ENCODE measurements around the gene RAD51B.

DNA sequence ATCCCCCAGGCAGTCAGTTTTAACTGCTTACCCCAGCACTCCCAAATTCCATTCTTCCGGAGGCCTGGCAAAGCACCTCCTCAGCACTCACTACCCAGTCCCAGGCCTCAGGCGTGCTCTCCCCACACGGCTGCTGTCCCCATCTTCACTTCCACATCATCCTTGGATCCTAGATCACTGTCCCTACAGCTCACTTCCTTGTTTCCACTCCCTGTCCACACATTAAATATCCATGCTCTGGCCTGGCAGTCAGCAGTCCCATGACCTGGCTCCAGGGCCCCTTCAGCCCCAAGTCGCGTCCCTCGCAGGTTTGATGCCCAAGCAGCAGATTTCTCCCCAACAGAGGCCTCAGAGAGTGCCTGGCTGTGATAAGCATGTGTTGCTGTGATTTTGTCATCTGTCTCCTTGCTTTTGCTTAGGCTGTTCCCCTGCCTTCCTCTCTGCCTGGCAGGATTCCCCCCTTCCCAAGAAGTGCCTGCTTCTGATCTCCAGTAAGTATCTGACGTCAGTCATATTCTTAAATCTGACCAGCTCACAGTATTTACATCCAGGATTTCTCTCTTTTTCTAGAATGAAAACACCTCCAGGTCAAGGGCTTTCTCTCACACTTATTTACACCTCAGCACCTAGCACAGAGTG is 731.6 kb downstream of the RAD51B start:
- TF ChIP-seq, protein P1, sequence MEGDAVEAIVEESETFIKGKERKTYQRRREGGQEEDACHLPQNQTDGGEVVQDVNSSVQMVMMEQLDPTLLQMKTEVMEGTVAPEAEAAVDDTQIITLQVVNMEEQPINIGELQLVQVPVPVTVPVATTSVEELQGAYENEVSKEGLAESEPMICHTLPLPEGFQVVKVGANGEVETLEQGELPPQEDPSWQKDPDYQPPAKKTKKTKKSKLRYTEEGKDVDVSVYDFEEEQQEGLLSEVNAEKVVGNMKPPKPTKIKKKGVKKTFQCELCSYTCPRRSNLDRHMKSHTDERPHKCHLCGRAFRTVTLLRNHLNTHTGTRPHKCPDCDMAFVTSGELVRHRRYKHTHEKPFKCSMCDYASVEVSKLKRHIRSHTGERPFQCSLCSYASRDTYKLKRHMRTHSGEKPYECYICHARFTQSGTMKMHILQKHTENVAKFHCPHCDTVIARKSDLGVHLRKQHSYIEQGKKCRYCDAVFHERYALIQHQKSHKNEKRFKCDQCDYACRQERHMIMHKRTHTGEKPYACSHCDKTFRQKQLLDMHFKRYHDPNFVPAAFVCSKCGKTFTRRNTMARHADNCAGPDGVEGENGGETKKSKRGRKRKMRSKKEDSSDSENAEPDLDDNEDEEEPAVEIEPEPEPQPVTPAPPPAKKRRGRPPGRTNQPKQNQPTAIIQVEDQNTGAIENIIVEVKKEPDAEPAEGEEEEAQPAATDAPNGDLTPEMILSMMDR (optimal IDR thresholded peaks at IDR 0.05 in 1 of 3, IDR thresholded peaks at IDR 0.05 in 1 of 3, conservative IDR thresholded peaks at IDR 0.05 in 1 of 3; ENCODE audit: extremely low read depth in 1 of 3, insufficient read depth in 2 of 3, low read length in 3 of 3) = no peak
- no peak for TF ChIP-seq EZH2 (IDR thresholded peaks at IDR 0.05; ENCODE audit: low read length)

Measured in keratinocyte (primary cell).